IPS-20b (cell line): ENCODE measurements around the gene MET.

Experiments
- H3K27ac ChIP-seq: one replicate; pipeline ENCODE4 v1.5.1; 2013; ENCODE audit warnings: low read length
- H3K27me3 ChIP-seq: 2 replicates; pipeline ENCODE4 v1.6.1; 2013; ENCODE audit warnings: mild to moderate bottlenecking, low read length, inconsistent platforms; ENCODE audit not compliant: insufficient read depth
- H3K36me3 ChIP-seq: 2 replicates; pipeline ENCODE4 v1.6.1; 2013; ENCODE audit warnings: low read depth, mild to moderate bottlenecking, inconsistent platforms, low read length, moderate library complexity; ENCODE audit not compliant: insufficient read depth
- H3K4me1 ChIP-seq: 2 replicates; pipeline ENCODE4 v1.6.1; 2013; ENCODE audit warnings: mild to moderate bottlenecking, control low read depth, inconsistent platforms, low read length, moderate library complexity; ENCODE audit not compliant: insufficient read depth
- H3K4me3 ChIP-seq: 2 replicates; pipeline ENCODE4 v1.5.1; 2013; ENCODE audit warnings: mild to moderate bottlenecking, low read length, inconsistent platforms
- H3K9ac ChIP-seq: 2 replicates; pipeline ENCODE4 v1.6.1; 2013; ENCODE audit warnings: low read depth, mild to moderate bottlenecking, inconsistent platforms, low read length, moderate library complexity
- H3K9me3 ChIP-seq: 2 replicates; pipeline ENCODE4 v1.6.1; 2013; ENCODE audit warnings: mild to moderate bottlenecking, low read depth, low read length, inconsistent platforms; ENCODE audit not compliant: insufficient read depth

The MET gene

DNA sequence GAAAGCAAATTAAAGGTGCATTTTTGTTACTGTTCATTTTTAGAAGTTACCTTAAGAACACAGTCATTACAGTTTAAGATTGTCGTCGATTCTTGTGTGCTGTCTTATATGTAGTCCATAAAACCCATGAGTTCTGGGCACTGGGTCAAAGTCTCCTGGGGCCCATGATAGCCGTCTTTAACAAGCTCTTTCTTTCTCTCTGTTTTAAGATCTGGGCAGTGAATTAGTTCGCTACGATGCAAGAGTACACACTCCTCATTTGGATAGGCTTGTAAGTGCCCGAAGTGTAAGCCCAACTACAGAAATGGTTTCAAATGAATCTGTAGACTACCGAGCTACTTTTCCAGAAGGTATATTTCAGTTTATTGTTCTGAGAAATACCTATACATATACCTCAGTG lies 99.6 kb downstream of the MET start:
- Histone ChIP-seq H3K36me3 (no peaks in the 10 kb centered on the region), H3K9me3 (no peaks in the 10 kb centered on the region), H3K27ac (no peak overlapping the region), H3K4me3 (no peak overlapping the region), H3K4me1 (no peaks in the 10 kb centered on the region), H3K27me3 (peaks cover 48% of the 10 kb centered on the region), H3K9ac (no peak overlapping the region)

DNA sequence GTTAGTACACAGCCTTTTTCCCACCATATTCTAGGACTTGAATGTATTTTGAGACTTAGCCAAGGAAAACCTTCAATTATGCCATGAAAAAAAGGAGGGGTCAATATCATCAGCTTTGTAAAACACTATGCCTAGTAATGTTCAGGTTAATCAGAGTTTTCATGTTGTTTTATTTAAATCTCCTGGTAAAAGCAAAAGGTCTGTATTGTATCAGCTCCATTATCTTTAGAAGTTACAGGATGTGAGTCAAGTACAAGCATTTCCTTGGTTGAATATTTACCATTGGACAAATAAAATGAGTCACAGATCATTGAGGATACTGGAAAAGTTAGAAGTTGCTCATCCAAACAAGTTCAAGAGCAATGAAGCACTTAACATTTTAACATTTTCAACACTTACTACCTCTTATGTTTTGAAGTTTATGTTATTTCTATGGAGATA lies 100.4 kb downstream of the MET start:
- Histone ChIP-seq H3K27me3 (peaks cover 48% of the 10 kb centered on the region), H3K9ac (no peak overlapping the region), H3K4me1 (no peaks in the 10 kb centered on the region), H3K9me3 (no peaks in the 10 kb centered on the region), H3K4me3 (no peak overlapping the region), H3K27ac (no peak overlapping the region), H3K36me3 (no peaks in the 10 kb centered on the region)

DNA sequence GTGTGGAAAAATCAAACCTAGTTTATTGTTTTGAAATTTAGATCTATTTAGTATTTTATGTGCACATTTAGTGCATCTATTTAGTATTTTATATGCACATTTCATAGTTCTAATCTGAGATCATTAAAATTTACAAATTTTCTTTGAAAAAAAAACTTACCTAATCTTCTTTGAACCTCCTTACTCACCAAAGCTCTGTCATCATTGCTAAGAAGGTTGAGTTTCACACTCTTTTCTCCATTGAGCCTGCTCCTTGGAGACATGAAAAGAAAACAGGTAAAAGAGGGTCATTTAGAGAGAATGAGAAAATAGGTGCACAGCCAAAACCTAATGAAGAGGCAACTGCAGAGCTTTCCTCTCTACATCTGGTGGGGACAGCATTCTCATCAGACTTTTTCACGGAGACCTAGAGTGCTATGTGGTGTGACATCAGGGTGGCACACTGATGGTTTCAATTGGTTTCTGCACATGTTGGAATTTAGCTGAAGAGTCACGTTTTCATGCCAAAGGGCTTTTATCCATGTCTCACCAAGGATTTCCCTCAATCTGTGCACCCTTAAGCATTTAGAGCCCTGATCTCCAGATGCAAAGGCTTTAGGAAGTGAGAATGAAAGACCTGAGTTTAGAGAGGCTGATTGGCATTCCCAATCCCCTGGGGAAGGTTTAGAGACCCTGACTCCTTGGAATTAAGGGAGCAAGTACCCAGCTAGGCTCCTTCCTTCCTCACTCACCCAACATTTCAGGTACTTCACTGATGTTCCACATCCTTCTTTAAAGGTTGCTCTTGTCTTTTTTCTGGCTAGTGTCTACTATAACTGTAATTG lies 101.1 kb downstream of the MET start:
- Histone ChIP-seq H3K4me3 (no peak overlapping the region), H3K27ac (no peak overlapping the region), H3K4me1 (no peaks in the 10 kb centered on the region), H3K9ac (no peak overlapping the region), H3K27me3 (peaks cover 50% of the 10 kb centered on the region), H3K9me3 (no peaks in the 10 kb centered on the region), H3K36me3 (no peaks in the 10 kb centered on the region)

DNA sequence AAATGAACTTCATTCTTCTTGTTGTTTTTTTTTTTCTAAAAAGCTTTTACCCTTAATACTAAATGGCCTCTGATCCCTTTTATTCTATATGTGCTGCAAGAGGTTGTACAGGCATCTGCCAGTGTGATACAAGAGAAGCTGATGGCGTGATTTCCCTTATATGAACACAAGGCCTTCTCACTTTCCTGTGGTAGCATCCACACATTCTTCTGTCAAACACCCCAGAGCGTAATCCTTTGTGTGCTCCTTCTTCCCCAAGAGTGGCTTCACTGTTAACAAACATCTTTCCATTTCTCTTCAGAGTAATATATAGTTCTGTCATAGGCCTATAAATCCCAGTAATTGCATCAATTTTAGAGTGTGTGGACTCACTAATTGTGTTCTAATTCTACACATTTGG lies 104.0 kb downstream of the MET start:
- Histone ChIP-seq H3K36me3 (no peaks in the 10 kb centered on the region), H3K27ac (no peak overlapping the region), H3K9me3 (no peaks in the 10 kb centered on the region), H3K4me1 (peaks cover 6% of the 10 kb centered on the region; the same call in 1 of the 2 replicates), H3K27me3 (peaks cover 75% of the 10 kb centered on the region), H3K4me3 (no peak overlapping the region), H3K9ac (no peak overlapping the region)

DNA sequence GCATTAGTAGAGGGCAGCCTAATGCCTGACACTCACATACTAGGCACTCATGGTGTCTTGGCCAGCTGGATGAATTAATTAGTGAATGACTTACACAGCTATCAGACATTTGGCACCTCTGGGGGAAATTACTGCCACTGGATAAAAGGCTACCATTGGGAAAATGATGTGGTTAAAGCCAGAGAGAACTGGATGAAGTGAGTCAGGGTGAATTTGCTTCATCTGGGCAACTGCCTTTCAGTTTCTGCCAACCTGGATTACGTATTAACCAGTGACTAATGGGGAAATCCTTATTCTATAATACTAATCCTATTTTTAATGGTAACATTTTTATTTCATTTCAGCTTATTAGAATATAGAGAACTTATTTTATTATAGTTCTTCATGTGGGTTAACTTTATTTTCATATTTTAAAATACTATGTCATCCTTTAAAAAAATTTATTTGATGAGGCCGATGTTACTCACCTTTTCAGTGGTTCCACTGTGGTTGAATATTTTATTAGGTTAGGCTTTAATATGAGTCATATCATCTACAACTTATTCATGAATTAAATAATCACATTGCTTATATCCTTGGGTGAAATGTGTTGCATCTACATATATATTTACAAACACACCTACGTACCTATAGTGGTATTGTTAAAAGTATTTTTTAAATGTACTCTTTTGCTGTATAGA lies 104.8 kb downstream of the MET start:
- no peak overlapping the region for H3K4me3 ChIP-seq
- H3K9me3 ChIP-seq = no peaks in the 10 kb centered on the region
- no peaks in the 10 kb centered on the region for H3K36me3 ChIP-seq
- peaks cover 68% of the 10 kb centered on the region for H3K27me3 ChIP-seq
- no peak overlapping the region for H3K9ac ChIP-seq
- no peak overlapping the region for H3K27ac ChIP-seq
- H3K4me1 ChIP-seq = peaks cover 12% of the 10 kb centered on the region; the same call in 1 of the 2 replicates

DNA sequence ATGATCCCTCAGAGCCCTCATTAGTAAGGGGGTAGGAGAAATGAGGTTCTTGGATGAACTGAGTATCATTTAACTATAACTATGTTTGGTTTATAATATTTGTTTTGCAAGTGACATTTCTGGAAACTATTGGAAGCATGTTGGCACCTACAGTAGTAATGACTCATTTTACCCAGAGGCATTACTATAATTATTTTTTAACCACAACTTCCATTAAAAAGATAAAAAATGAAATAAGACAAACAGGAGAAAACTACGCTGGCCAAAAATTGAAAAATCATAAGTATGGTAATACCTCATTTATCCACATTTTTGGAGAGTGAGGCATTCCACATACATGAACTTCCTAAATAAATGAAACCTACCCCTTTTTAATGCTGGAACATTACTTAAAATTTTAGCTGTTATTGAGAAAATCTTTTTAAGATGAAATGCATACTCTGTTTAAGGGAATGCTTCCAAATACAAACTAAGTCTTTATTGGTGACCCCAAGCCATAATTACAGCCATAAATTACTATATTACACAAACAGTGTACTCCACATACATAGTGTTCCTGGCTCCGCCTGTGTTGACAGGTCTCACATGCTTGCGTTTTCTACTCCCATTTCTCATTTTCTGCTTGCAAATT lies 105.8 kb downstream of the MET start:
- Histone ChIP-seq H3K4me3 (no peak overlapping the region), H3K27me3 (peaks cover 58% of the 10 kb centered on the region), H3K4me1 (peaks cover 22% of the 10 kb centered on the region), H3K9ac (no peak overlapping the region), H3K36me3 (no peaks in the 10 kb centered on the region), H3K9me3 (no peaks in the 10 kb centered on the region), H3K27ac (no peak overlapping the region)

DNA sequence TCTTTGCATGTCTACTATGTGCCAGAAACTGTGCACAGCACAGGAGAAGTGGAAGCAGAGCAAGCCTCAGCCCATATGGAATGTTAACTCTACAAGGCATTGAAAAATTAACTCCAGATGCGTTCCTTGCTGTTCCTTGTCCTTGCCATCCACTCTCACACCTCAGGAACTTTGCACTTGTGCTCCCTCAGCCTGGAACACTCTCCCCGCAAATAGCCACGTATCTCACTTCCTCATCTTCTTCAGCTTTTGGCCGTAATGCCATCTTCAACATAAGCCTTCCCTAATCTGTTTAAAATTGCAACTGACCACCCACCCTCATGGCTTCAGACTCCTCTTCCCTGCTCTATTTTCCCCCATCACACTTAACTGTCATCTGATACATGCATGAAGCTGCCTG lies 107.2 kb downstream of the MET start:
- no peaks in the 10 kb centered on the region for H3K9me3 ChIP-seq
- H3K4me1 ChIP-seq = peaks cover 32% of the 10 kb centered on the region
- no peaks in the 10 kb centered on the region for H3K36me3 ChIP-seq

DNA sequence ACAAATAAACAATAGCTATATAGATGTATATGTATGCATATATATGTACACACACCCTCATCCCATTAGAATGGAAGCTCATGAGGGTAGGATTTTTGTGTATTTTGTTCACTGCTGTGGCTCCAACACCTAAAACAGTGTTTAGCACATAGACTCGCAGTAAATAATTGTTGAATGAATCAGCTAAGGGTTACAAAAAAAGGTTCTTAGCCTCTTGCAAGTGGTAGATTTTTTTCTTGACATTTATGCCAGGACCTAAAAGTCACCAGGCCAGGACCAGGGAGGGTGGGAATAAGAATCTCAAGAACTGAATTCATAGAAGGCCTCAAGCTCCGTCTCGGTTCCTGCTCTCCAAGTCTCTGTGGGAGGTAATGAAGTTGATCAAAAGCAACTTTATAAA lies 107.9 kb downstream of the MET start:
- Histone ChIP-seq H3K36me3 (no peaks in the 10 kb centered on the region), H3K9me3 (no peaks in the 10 kb centered on the region), H3K9ac (no peak overlapping the region), H3K4me1 (peaks cover 32% of the 10 kb centered on the region), H3K27me3 (peaks cover 44% of the 10 kb centered on the region; the same call in 1 of the 2 replicates), H3K27ac (no peak overlapping the region), H3K4me3 (no peak overlapping the region)

More for the DNA sequence above, 107.2 kb downstream of the MET start:
- H3K9ac ChIP-seq = no peak overlapping the region
- no peak overlapping the region for H3K4me3 ChIP-seq
- peaks cover 51% of the 10 kb centered on the region for H3K27me3 ChIP-seq
- H3K27ac ChIP-seq = no peak overlapping the region

DNA sequence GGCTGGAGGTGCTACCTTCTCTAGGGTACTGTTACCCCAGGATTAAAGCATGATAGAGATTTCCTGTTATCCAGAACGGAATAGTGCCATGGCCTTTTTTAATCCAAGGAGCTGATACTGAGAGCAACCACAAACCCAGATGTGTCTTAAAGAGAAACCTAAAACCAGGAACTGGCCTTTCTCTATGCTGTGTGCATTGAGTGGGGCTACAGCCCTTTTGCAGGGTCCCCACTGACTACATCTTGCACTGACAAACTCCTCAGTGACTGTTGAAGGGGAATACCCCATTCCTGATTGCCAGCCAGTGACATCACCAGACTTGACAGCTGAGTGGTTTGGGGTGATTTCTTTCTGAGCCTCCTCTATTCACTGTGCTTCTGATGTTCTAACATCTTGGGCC lies 108.5 kb downstream of the MET start:
- Histone ChIP-seq H3K27ac (no peak overlapping the region), H3K36me3 (no peaks in the 10 kb centered on the region), H3K27me3 (peaks cover 41% of the 10 kb centered on the region; the same call in 1 of the 2 replicates), H3K9ac (no peak overlapping the region), H3K9me3 (no peaks in the 10 kb centered on the region), H3K4me3 (no peak overlapping the region), H3K4me1 (peaks cover 32% of the 10 kb centered on the region)

DNA sequence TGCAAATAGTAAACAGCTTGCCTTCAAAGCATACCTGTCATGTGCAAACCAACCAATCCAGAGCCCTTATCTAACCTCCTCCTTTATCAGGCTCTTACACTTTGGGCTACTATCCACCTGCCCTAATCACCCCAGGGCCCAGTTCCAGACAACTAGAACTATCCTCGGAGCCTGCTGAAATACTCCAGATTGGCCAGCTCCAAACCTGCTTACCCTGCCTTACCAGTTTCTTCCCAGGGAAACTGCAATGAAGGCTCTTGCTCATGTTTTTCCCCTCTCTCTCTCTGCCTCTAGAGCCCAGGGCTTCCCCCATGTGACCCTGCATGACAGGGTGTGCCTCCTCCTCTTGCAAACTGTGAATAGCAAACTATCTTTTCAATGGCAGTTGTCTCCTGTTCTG lies 109.0 kb downstream of the MET start:
- H3K4me1 ChIP-seq = peaks cover 32% of the 10 kb centered on the region
- no peak overlapping the region for H3K4me3 ChIP-seq
- no peaks in the 10 kb centered on the region for H3K36me3 ChIP-seq
- H3K27ac ChIP-seq = no peak overlapping the region
- no peak overlapping the region for H3K9ac ChIP-seq
- no peaks in the 10 kb centered on the region for H3K9me3 ChIP-seq
- peaks cover 38% of the 10 kb centered on the region; the same call in 1 of the 2 replicates for H3K27me3 ChIP-seq

DNA sequence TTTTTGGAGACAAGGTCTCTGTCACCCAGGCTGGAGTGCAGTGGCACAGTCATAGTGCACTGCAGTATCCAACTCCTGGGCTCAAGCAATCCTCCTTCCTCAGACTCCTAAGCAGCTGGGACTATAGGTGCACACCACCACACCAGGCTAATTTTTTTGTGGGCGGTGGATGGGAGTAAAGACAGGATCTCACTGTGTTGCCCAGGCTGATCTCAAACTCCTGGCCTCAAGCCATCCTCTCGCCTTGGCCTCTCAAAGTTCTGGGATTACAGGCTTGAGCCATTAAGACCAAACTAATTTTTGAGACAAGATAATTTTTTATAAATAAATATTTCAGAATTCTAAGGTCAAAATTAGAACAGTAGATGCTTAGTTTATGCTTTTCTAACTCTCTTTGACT lies 109.6 kb downstream of the MET start:
- Histone ChIP-seq H3K9ac (no peak overlapping the region), H3K27me3 (peaks cover 34% of the 10 kb centered on the region; the same call in 1 of the 2 replicates), H3K4me3 (peak overlapping the region; percentile 23; the same call in 1 of the 2 replicates), H3K36me3 (no peaks in the 10 kb centered on the region), H3K27ac (no peak overlapping the region), H3K4me1 (peaks cover 32% of the 10 kb centered on the region), H3K9me3 (no peaks in the 10 kb centered on the region)
